ENCODE data around the gene LHFPL2. TPM values are rescaled to one million over a fixed set of nuclear protein-coding genes. Genes with fewer than 3 reads are reported as not detected.

Gene LHFPL2
- polyA plus RNA-seq, 3 donors, result 3.7 to 11.6 (median 7.3) TPM

DNA sequence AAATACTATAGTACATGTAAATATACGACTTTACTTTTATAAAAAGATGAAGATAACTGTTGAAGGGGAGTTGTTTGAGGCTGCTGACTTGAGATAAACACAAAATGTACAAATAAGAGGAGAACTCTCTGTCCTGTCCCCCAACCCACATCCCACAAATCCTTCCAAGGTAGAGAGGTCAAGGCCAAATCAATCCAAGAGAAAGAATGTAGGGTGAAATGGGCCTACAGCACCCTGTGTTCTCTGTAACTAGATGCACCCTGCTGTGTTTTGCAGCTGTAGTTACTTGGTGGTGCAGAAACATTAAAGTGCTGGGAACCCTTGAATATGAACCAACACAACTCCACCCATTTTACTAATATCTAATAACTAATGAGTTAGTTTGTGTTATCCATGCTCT is 2.0 kb upstream of the LHFPL2 start:
- Histone ChIP-seq H3K27ac (ENCODE audit: low read depth in 1 of 2, low read length in 2 of 2) (no peak overlapping the region), H3K9ac (ENCODE audit: insufficient read depth, low read length, poor library complexity, severe bottlenecking) (no peak overlapping the region), H3K79me2 (ENCODE audit: insufficient read depth, low read length) (no peaks in the 10 kb centered on the region), H3K4me1 (ENCODE audit: control insufficient read depth in 1 of 2, insufficient read depth in 2 of 2, low read length in 2 of 2) (peaks cover 17 to 20% of the 10 kb centered on the region in 2 donors), H3K27me3 (ENCODE audit: control insufficient read depth in 2 of 2, insufficient read depth in 2 of 2, low read length in 2 of 2) (peaks cover 34% of the 10 kb centered on the region in 2 donors), H2AFZ (ENCODE audit: insufficient read depth, low read depth, low read length, poor library complexity, severe bottlenecking) (no peak overlapping the region), H3K36me3 (replicated peaks in 1 of 2; ENCODE audit: control insufficient read depth in 1 of 2, insufficient read depth in 2 of 2, low read length in 2 of 2) (no peaks in the 10 kb centered on the region), H3K4me2 (replicated peaks; ENCODE audit: extremely low read depth, low read length, poor library complexity, severe bottlenecking) (no peak overlapping the region), H3K9me3 (replicated peaks in 1 of 2; ENCODE audit: control insufficient read depth in 1 of 2, insufficient read depth in 1 of 2, low read length in 2 of 2) (no peaks in the 10 kb centered on the region), H3K4me3 (replicated peaks in 1 of 3; ENCODE audit: low read depth in 2 of 3, low read length in 3 of 3) (no peak overlapping the region), H4K20me1 (ENCODE audit: insufficient read depth, low read length) (no peaks in the 10 kb centered on the region)
- peaks cover 38 to 50% (median 49%) of the 10 kb centered on the region in 3 donors for H3K27me3 Mint-ChIP-seq (ENCODE audit: low read depth in 3 of 3)
- DNase-seq, result no peak
- H3K4me3 Mint-ChIP-seq, result no peak overlapping the region
- WGBS (ENCODE audit: insufficient coverage), result no CpG with 5 or more reads among the region's 1 CpG
- H3K27ac Mint-ChIP-seq, result no peak overlapping the region
- H3K36me3 Mint-ChIP-seq, result peaks cover 6% of the 10 kb centered on the region in 2 donors
- peaks cover 14% of the 10 kb centered on the region for H3K4me1 Mint-ChIP-seq
- TF ChIP-seq, protein P1, sequence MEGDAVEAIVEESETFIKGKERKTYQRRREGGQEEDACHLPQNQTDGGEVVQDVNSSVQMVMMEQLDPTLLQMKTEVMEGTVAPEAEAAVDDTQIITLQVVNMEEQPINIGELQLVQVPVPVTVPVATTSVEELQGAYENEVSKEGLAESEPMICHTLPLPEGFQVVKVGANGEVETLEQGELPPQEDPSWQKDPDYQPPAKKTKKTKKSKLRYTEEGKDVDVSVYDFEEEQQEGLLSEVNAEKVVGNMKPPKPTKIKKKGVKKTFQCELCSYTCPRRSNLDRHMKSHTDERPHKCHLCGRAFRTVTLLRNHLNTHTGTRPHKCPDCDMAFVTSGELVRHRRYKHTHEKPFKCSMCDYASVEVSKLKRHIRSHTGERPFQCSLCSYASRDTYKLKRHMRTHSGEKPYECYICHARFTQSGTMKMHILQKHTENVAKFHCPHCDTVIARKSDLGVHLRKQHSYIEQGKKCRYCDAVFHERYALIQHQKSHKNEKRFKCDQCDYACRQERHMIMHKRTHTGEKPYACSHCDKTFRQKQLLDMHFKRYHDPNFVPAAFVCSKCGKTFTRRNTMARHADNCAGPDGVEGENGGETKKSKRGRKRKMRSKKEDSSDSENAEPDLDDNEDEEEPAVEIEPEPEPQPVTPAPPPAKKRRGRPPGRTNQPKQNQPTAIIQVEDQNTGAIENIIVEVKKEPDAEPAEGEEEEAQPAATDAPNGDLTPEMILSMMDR (IDR thresholded peaks at IDR 0.05), result no peak
- intact Hi-C loops (cut with micrococcal nuclease), result no loop called here
- H3K9me3 Mint-ChIP-seq, result peaks cover 0 to 14% (median 5%) of the 10 kb centered on the region in 7 donors

DNA sequence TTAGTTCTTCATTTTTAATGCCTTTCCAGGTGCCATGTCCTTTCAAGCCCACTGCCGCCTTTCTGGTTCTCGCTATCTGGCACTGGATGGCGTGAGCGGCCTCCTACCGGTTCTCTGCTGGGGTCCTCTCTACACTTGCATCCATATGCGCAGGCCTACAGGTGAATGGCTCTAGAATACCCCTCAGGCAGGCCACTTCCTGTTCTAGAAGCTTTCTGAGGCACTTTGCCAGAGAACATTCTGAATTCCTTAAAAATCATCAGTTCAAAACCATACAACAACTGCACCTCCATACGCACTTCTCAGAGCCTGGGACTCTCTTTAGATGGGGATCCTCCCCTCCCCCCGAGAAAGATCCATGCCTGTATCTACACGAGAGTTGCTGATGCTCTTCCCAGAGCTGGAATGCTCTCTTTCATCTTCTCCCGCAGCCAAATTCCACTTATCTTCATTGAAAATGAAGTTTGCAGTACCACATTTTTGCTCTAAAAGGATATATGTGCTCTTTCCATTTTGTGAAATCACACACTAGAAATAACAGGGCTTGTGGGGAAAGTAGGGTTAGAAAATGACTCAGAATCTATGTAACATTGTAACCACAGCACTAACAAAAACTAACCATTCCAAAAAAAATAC is 1.4 kb upstream of the LHFPL2 start:
- no peak overlapping the region for H3K4me2 ChIP-seq (replicated peaks; ENCODE audit: extremely low read depth, low read length, poor library complexity, severe bottlenecking)
- peaks cover 17 to 20% of the 10 kb centered on the region in 2 donors for H3K4me1 ChIP-seq (ENCODE audit: control insufficient read depth in 1 of 2, insufficient read depth in 2 of 2, low read length in 2 of 2)
- no peak overlapping the region for H2AFZ ChIP-seq (ENCODE audit: insufficient read depth, low read depth, low read length, poor library complexity, severe bottlenecking)
- H3K79me2 ChIP-seq (ENCODE audit: insufficient read depth, low read length), result no peaks in the 10 kb centered on the region
- DNase-seq, result no peak
- H3K9me3 ChIP-seq (replicated peaks in 1 of 2; ENCODE audit: control insufficient read depth in 1 of 2, insufficient read depth in 1 of 2, low read length in 2 of 2), result no peaks in the 10 kb centered on the region
- TF ChIP-seq, protein P1 (IDR thresholded peaks at IDR 0.05), result no peak
- H3K36me3 Mint-ChIP-seq, result peaks cover 6 to 8% of the 10 kb centered on the region in 2 donors
- peaks cover 40 to 53% (median 52%) of the 10 kb centered on the region in 3 donors for H3K27me3 Mint-ChIP-seq (ENCODE audit: low read depth in 3 of 3)
- H4K20me1 ChIP-seq (ENCODE audit: insufficient read depth, low read length), result no peaks in the 10 kb centered on the region
- H3K27ac ChIP-seq (ENCODE audit: low read depth in 1 of 2, low read length in 2 of 2), result no peak overlapping the region
- WGBS (ENCODE audit: insufficient coverage), result 96% methylated on average over 8 of the region's 10 CpGs
- peak overlapping the region in 1 of 7 donors; percentile 68 for H3K27ac Mint-ChIP-seq
- intact Hi-C loops (cut with micrococcal nuclease), result loop anchor here (5.0 to 10.0 kb wide), 3 partner anchors 155 to 285 kb away; partner anchors contain the start of gene SCAMP1 (in 1 of the 2)
- peaks cover 34% of the 10 kb centered on the region in 2 donors for H3K27me3 ChIP-seq (ENCODE audit: control insufficient read depth in 2 of 2, insufficient read depth in 2 of 2, low read length in 2 of 2)
- H3K9ac ChIP-seq (ENCODE audit: insufficient read depth, low read length, poor library complexity, severe bottlenecking), result no peak overlapping the region
- peak overlapping the region; percentile 56 to 67 for H3K4me3 Mint-ChIP-seq
- peaks cover 14% of the 10 kb centered on the region for H3K4me1 Mint-ChIP-seq
- peaks cover 0 to 14% (median 5%) of the 10 kb centered on the region in 7 donors for H3K9me3 Mint-ChIP-seq
- no peak overlapping the region for H3K4me3 ChIP-seq (replicated peaks in 1 of 3; ENCODE audit: low read depth in 2 of 3, low read length in 3 of 3)
- H3K36me3 ChIP-seq (replicated peaks in 1 of 2; ENCODE audit: control insufficient read depth in 1 of 2, insufficient read depth in 2 of 2, low read length in 2 of 2), result no peaks in the 10 kb centered on the region

Data from CD14-positive monocyte (primary cell).